ENCODE measurements around the gene UBE4A. TPM values are rescaled to one million over a fixed set of nuclear protein-coding genes. Genes with fewer than 3 reads are reported as not detected.

The UBE4A gene
- total and polyA plus RNA-seq, 9 of the 15 experiments (the other 6 are each of a cell fraction or from before 2014, with no cell fraction given) = 13.5 to 45.2 (median 26.8) TPM

DNA sequence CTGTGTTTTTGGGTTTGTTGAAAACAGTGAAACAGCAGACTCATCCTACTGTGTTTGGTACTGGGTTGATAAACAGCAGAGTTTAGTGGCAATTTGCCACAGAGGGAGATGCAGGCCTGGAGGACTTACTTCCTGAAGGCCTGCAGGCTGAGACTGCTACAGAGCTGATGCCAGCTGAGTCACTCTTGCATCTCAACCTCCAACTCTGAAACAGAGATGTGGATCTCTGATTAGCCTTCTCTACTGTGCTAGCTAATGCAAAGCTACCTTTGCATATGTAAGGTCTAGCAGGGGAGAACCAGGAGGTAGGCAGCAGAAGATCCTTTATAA, 56.3 kb downstream of the UBE4A start (continued):
- TF ChIP-seq, protein P1, sequence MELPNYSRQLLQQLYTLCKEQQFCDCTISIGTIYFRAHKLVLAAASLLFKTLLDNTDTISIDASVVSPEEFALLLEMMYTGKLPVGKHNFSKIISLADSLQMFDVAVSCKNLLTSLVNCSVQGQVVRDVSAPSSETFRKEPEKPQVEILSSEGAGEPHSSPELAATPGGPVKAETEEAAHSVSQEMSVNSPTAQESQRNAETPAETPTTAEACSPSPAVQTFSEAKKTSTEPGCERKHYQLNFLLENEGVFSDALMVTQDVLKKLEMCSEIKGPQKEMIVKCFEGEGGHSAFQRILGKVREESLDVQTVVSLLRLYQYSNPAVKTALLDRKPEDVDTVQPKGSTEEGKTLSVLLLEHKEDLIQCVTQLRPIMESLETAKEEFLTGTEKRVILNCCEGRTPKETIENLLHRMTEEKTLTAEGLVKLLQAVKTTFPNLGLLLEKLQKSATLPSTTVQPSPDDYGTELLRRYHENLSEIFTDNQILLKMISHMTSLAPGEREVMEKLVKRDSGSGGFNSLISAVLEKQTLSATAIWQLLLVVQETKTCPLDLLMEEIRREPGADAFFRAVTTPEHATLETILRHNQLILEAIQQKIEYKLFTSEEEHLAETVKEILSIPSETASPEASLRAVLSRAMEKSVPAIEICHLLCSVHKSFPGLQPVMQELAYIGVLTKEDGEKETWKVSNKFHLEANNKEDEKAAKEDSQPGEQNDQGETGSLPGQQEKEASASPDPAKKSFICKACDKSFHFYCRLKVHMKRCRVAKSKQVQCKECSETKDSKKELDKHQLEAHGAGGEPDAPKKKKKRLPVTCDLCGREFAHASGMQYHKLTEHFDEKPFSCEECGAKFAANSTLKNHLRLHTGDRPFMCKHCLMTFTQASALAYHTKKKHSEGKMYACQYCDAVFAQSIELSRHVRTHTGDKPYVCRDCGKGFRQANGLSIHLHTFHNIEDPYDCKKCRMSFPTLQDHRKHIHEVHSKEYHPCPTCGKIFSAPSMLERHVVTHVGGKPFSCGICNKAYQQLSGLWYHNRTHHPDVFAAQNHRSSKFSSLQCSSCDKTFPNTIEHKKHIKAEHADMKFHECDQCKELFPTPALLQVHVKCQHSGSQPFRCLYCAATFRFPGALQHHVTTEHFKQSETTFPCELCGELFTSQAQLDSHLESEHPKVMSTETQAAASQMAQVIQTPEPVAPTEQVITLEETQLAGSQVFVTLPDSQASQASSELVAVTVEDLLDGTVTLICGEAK (IDR thresholded peaks at IDR 0.05) = 0 out of 2 replicates have a peak, but pooled peaks have one; percentile 19
- TF ChIP-seq, protein P1 (CRISPR knock-in tag; IDR thresholded peaks at IDR 0.05) = no peak
- TF ChIP-seq, protein P2, sequence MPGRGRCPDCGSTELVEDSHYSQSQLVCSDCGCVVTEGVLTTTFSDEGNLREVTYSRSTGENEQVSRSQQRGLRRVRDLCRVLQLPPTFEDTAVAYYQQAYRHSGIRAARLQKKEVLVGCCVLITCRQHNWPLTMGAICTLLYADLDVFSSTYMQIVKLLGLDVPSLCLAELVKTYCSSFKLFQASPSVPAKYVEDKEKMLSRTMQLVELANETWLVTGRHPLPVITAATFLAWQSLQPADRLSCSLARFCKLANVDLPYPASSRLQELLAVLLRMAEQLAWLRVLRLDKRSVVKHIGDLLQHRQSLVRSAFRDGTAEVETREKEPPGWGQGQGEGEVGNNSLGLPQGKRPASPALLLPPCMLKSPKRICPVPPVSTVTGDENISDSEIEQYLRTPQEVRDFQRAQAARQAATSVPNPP (IDR thresholded peaks at IDR 0.05; ENCODE audit: borderline replicate concordance, insufficient read depth, insufficient read length) = no peak
- TF ChIP-seq ZEB2 (IDR thresholded peaks at IDR 0.05) = peak; percentile 92
- TF ChIP-seq, protein P3, sequence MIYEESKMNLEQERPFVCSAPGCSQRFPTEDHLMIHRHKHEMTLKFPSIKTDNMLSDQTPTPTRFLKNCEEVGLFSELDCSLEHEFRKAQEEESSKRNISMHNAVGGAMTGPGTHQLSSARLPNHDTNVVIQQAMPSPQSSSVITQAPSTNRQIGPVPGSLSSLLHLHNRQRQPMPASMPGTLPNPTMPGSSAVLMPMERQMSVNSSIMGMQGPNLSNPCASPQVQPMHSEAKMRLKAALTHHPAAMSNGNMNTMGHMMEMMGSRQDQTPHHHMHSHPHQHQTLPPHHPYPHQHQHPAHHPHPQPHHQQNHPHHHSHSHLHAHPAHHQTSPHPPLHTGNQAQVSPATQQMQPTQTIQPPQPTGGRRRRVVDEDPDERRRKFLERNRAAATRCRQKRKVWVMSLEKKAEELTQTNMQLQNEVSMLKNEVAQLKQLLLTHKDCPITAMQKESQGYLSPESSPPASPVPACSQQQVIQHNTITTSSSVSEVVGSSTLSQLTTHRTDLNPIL (CRISPR knock-in tag; IDR thresholded peaks at IDR 0.05) = no peak
- TF ChIP-seq SREBF2 (CRISPR knock-in tag; IDR thresholded peaks at IDR 0.05) = no peak
- peak; percentile 94 for TF ChIP-seq CBFA2T3 (IDR thresholded peaks at IDR 0.05)
- TF ChIP-seq EGR1 (conservative IDR thresholded peaks at IDR 0.05) = no peak
- no peak for TF ChIP-seq ZNF282 (CRISPR knock-in tag; IDR thresholded peaks at IDR 0.05)
- no peak for TF ChIP-seq ZC3H8 (IDR thresholded peaks at IDR 0.05)
- TF ChIP-seq, protein P4, sequence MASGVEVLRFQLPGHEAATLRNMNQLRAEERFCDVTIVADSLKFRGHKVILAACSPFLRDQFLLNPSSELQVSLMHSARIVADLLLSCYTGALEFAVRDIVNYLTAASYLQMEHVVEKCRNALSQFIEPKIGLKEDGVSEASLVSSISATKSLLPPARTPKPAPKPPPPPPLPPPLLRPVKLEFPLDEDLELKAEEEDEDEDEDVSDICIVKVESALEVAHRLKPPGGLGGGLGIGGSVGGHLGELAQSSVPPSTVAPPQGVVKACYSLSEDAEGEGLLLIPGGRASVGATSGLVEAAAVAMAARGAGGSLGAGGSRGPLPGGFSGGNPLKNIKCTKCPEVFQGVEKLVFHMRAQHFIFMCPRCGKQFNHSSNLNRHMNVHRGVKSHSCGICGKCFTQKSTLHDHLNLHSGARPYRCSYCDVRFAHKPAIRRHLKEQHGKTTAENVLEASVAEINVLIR (CRISPR knock-in tag; IDR thresholded peaks at IDR 0.05) = no peak
- TF ChIP-seq, protein P5, sequence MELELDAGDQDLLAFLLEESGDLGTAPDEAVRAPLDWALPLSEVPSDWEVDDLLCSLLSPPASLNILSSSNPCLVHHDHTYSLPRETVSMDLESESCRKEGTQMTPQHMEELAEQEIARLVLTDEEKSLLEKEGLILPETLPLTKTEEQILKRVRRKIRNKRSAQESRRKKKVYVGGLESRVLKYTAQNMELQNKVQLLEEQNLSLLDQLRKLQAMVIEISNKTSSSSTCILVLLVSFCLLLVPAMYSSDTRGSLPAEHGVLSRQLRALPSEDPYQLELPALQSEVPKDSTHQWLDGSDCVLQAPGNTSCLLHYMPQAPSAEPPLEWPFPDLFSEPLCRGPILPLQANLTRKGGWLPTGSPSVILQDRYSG (tag; conservative IDR thresholded peaks at IDR 0.05; ENCODE audit: low read depth) = no peak
- no peak for TF ChIP-seq ILK (tag; IDR thresholded peaks at IDR 0.05; ENCODE audit: borderline replicate concordance, low read depth)
- peak; percentile 82 for TF ChIP-seq POLR2AphosphoS5 (IDR thresholded peaks at IDR 0.05; ENCODE audit: control insufficient read depth, insufficient read depth, low read depth, low read length)
- peak; percentile 5; the same call in 1 of the 2 replicates for TF ChIP-seq CEBPB (tag; IDR thresholded peaks at IDR 0.05)
- no peak for TF ChIP-seq ATF1 (CRISPR knock-in tag; IDR thresholded peaks at IDR 0.05)
- peak; percentile 68 for TF ChIP-seq ATF1 (tag; IDR thresholded peaks at IDR 0.05)

Measured in K562 (cell line).